HG03457 (cell line): Measurements from ENCODE around the gene VANGL1.

Experiments
- ATAC-seq: cut with Tn5 transposase; IDR thresholded peaks from one replicate; pipeline ENCODE4 v1.9.1; 2021; ENCODE audit warnings: moderate number of reproducible peaks; ENCODE audit not compliant: unreplicated experiment

VANGL1 gene

GRCh38 chr1:115643666-115644065, 1.9 kb downstream of the VANGL1 start:
- no peak for ATAC-seq

GRCh38 chr1:115644109-115644508, 2.3 kb downstream of the VANGL1 start:
- no peak for ATAC-seq

GRCh38 chr1:115647047-115647446, 5.3 kb downstream of the VANGL1 start:
- no peak for ATAC-seq

- ATAC-seq, result no peak
These were observed 5.7 kb downstream of the VANGL1 start for GRCh38 chr1:115647507-115647906.

GRCh38 chr1:115647919-115648650, 6.3 kb downstream of the VANGL1 start:
- no peak for ATAC-seq

GRCh38 chr1:115648717-115649691, 7.2 kb downstream of the VANGL1 start:
- peak; percentile 80 for ATAC-seq

- no peak for ATAC-seq
These were observed 8.2 kb downstream of the VANGL1 start for GRCh38 chr1:115649964-115650363.

- no peak for ATAC-seq
These were observed 9.2 kb downstream of the VANGL1 start for GRCh38 chr1:115650961-115651360.

- ATAC-seq, result no peak
These were observed 9.6 kb downstream of the VANGL1 start for GRCh38 chr1:115651391-115651790.

GRCh38 chr1:115652236-115652788, 10.5 kb downstream of the VANGL1 start:
- no peak for ATAC-seq

- ATAC-seq, result no peak
These were observed 12.4 kb downstream of the VANGL1 start for GRCh38 chr1:115654125-115654524.

- ATAC-seq, result no peak
These were observed 13.0 kb downstream of the VANGL1 start for GRCh38 chr1:115654663-115655305.

- ATAC-seq, result no peak
These were observed 13.5 kb downstream of the VANGL1 start for GRCh38 chr1:115655306-115655663.

GRCh38 chr1:115655916-115656315, 14.1 kb downstream of the VANGL1 start:
- no peak for ATAC-seq

- no peak for ATAC-seq
These were observed 14.8 kb downstream of the VANGL1 start for GRCh38 chr1:115656461-115657077.

GRCh38 chr1:115658646-115659045, 16.9 kb downstream of the VANGL1 start:
- no peak for ATAC-seq

GRCh38 chr1:115660151-115660550, 18.4 kb downstream of the VANGL1 start:
- no peak for ATAC-seq

- ATAC-seq, result no peak
These were observed 19.4 kb downstream of the VANGL1 start for GRCh38 chr1:115661157-115661556.

GRCh38 chr1:115665319-115666096, 23.7 kb downstream of the VANGL1 start:
- no peak for ATAC-seq

- no peak for ATAC-seq
These were observed 24.4 kb downstream of the VANGL1 start for GRCh38 chr1:115666206-115666605.
